GM19468 (cell line): ENCODE data around the gene GALNT4.

Experiments used
- ATAC-seq: cut with Tn5 transposase; IDR thresholded peaks from one replicate; pipeline ENCODE4 v1.9.1; 2021; ENCODE audit warnings: mild to moderate bottlenecking, moderate library complexity, moderate number of reproducible peaks; ENCODE audit not compliant: unreplicated experiment; ENCODE audit errors: extremely low read depth

Gene GALNT4

GRCh38 chr12:89524541-89525304 is at the start of gene GALNT4:
Gene GALNT4 (minus strand): TSS chr12:89524796. CDS start chr12:89524549, 247 bp downstream.
- peak; percentile 80 for ATAC-seq

- ATAC-seq: no peak
Observed at GRCh38 chr12:89573051-89573810, 48.6 kb upstream of the GALNT4 start.

GRCh38 chr12:89571491-89572195 is 47.0 kb upstream of the GALNT4 start:
- ATAC-seq: no peak

GRCh38 chr12:89568484-89568883 is 43.9 kb upstream of the GALNT4 start:
- no peak for ATAC-seq

GRCh38 chr12:89567691-89568239 is 43.2 kb upstream of the GALNT4 start:
- ATAC-seq: no peak

- no peak for ATAC-seq
Observed at GRCh38 chr12:89566615-89567014, 42.0 kb upstream of the GALNT4 start.

GRCh38 chr12:89565002-89565401 is 40.4 kb upstream of the GALNT4 start:
- no peak for ATAC-seq

- no peak for ATAC-seq
Observed at GRCh38 chr12:89559753-89560152, 35.2 kb upstream of the GALNT4 start.

- ATAC-seq: no peak
Observed at GRCh38 chr12:89556976-89557375, 32.4 kb upstream of the GALNT4 start.

GRCh38 chr12:89552376-89552775 is 27.8 kb upstream of the GALNT4 start:
- ATAC-seq: no peak

GRCh38 chr12:89551747-89552146 is 27.2 kb upstream of the GALNT4 start:
- ATAC-seq: no peak

- ATAC-seq: no peak
Observed at GRCh38 chr12:89547101-89547500, 22.5 kb upstream of the GALNT4 start.

- no peak for ATAC-seq
Observed at GRCh38 chr12:89546151-89546550, 21.6 kb upstream of the GALNT4 start.

- no peak for ATAC-seq
Observed at GRCh38 chr12:89544681-89545184, 20.1 kb upstream of the GALNT4 start.

GRCh38 chr12:89544022-89544421 is 19.4 kb upstream of the GALNT4 start:
- no peak for ATAC-seq

GRCh38 chr12:89542912-89543592 is 18.5 kb upstream of the GALNT4 start:
- peak; percentile 26 for ATAC-seq

GRCh38 chr12:89542236-89542635 is 17.6 kb upstream of the GALNT4 start:
- ATAC-seq: no peak

GRCh38 chr12:89540586-89540985 is 16.0 kb upstream of the GALNT4 start:
- no peak for ATAC-seq

- no peak for ATAC-seq
Observed at GRCh38 chr12:89539426-89540223, 15.0 kb upstream of the GALNT4 start.
